ENCODE data around the gene DUSP1. TPM values are rescaled to one million over a fixed set of nuclear protein-coding genes. Genes with fewer than 3 reads are reported as not detected.

The DUSP1 gene
- total and polyA plus RNA-seq, 9 of the 15 experiments (the other 6 are each of a cell fraction or from before 2014, with no cell fraction given): 2.1 to 14.2 (median 8.5) TPM

DNA sequence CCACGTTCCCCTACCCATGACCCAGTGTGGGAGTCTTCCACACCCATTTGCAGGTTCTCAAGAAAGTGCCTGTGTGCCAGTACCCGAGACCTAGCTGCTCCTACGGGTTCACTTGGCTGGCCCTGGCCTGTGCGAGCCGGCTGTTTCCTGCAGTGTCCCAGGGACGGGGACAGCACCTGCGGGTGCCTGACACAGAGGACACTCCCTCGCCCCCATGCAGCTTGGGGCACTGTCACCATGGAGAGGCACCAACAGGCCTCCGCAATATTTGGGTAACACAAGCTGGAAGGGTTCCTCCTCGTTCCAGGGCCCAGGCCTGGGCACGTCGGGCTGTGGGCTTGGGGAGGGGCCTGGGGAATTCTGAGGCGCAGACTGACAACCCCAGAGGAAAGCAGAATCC lies 41.4 kb downstream of the DUSP1 start (continued):
- TF ChIP-seq, protein P1, sequence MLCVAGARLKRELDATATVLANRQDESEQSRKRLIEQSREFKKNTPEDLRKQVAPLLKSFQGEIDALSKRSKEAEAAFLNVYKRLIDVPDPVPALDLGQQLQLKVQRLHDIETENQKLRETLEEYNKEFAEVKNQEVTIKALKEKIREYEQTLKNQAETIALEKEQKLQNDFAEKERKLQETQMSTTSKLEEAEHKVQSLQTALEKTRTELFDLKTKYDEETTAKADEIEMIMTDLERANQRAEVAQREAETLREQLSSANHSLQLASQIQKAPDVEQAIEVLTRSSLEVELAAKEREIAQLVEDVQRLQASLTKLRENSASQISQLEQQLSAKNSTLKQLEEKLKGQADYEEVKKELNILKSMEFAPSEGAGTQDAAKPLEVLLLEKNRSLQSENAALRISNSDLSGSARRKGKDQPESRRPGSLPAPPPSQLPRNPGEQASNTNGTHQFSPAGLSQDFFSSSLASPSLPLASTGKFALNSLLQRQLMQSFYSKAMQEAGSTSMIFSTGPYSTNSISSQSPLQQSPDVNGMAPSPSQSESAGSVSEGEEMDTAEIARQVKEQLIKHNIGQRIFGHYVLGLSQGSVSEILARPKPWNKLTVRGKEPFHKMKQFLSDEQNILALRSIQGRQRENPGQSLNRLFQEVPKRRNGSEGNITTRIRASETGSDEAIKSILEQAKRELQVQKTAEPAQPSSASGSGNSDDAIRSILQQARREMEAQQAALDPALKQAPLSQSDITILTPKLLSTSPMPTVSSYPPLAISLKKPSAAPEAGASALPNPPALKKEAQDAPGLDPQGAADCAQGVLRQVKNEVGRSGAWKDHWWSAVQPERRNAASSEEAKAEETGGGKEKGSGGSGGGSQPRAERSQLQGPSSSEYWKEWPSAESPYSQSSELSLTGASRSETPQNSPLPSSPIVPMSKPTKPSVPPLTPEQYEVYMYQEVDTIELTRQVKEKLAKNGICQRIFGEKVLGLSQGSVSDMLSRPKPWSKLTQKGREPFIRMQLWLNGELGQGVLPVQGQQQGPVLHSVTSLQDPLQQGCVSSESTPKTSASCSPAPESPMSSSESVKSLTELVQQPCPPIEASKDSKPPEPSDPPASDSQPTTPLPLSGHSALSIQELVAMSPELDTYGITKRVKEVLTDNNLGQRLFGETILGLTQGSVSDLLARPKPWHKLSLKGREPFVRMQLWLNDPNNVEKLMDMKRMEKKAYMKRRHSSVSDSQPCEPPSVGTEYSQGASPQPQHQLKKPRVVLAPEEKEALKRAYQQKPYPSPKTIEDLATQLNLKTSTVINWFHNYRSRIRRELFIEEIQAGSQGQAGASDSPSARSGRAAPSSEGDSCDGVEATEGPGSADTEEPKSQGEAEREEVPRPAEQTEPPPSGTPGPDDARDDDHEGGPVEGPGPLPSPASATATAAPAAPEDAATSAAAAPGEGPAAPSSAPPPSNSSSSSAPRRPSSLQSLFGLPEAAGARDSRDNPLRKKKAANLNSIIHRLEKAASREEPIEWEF (CRISPR knock-in tag; IDR thresholded peaks at IDR 0.05): no peak
- TF ChIP-seq ZNF431 (CRISPR knock-in tag; IDR thresholded peaks at IDR 0.05): no peak
- no peak for TF ChIP-seq FOXA1 (IDR thresholded peaks at IDR 0.05; ENCODE audit: borderline replicate concordance)
- TF ChIP-seq, protein P2, sequence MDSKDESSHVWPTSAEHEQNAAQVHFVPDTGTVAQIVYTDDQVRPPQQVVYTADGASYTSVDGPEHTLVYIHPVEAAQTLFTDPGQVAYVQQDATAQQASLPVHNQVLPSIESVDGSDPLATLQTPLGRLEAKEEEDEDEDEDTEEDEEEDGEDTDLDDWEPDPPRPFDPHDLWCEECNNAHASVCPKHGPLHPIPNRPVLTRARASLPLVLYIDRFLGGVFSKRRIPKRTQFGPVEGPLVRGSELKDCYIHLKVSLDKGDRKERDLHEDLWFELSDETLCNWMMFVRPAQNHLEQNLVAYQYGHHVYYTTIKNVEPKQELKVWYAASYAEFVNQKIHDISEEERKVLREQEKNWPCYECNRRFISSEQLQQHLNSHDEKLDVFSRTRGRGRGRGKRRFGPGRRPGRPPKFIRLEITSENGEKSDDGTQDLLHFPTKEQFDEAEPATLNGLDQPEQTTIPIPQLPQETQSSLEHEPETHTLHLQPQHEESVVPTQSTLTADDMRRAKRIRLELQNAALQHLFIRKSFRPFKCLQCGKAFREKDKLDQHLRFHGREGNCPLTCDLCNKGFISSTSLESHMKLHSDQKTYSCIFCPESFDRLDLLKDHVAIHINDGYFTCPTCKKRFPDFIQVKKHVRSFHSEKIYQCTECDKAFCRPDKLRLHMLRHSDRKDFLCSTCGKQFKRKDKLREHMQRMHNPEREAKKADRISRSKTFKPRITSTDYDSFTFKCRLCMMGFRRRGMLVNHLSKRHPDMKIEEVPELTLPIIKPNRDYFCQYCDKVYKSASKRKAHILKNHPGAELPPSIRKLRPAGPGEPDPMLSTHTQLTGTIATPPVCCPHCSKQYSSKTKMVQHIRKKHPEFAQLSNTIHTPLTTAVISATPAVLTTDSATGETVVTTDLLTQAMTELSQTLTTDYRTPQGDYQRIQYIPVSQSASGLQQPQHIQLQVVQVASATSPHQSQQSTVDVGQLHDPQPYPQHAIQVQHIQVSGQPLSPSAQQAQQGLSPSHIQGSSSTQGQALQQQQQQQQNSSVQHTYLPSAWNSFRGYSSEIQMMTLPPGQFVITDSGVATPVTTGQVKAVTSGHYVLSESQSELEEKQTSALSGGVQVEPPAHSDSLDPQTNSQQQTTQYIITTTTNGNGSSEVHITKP (IDR thresholded peaks at IDR 0.05; ENCODE audit: partially characterized antibody): no peak
- TF ChIP-seq ZNF24 (IDR thresholded peaks at IDR 0.05): no peak
